Erythroblast (primary cell): ENCODE results near the gene PTPRD.

Source experiments
- DNase-seq, 2 experiments: peaks; one replicate each; lab custom pipeline; 2025; lab: John Stamatoyannopoulos, UW
- GATA1 ChIP-seq: IDR thresholded peaks from 2 replicates; pipeline ENCODE4 v1.6.1; 2011; ENCODE audit warnings: low read depth, mild to moderate bottlenecking, control low read depth, low read length, moderate library complexity
- POLR2A ChIP-seq: IDR thresholded peaks from 2 replicates; pipeline ENCODE4 v1.6.1; 2011; ENCODE audit warnings: mild to moderate bottlenecking, low read length

Gene PTPRD

GRCh38 chr9:8880060-8880459, 1732.7 kb downstream of the PTPRD start:
- TF ChIP-seq GATA1 (no peak), POLR2A (no peak)
- no peak for DNase-seq

GRCh38 chr9:8879284-8879683, 1733.5 kb downstream of the PTPRD start:
- TF ChIP-seq POLR2A (no peak), GATA1 (no peak)
- DNase-seq, result no peak

- DNase-seq, result no peak
- TF ChIP-seq POLR2A (no peak), GATA1 (no peak)
Observed at GRCh38 chr9:8877753-8878494, 1734.9 kb downstream of the PTPRD start.

- DNase-seq, result no peak
- TF ChIP-seq POLR2A (no peak), GATA1 (no peak)
Observed at GRCh38 chr9:8876303-8876702, 1736.5 kb downstream of the PTPRD start.

- DNase-seq, result no peak
- TF ChIP-seq GATA1, result no peak
- no peak for TF ChIP-seq POLR2A
Observed at GRCh38 chr9:8874482-8874881, 1738.3 kb downstream of the PTPRD start.

- TF ChIP-seq POLR2A (no peak), GATA1 (no peak)
Observed at GRCh38 chr9:8872802-8873201, 1740.0 kb downstream of the PTPRD start.

GRCh38 chr9:8871796-8872445, 1740.9 kb downstream of the PTPRD start:
- no peak for TF ChIP-seq POLR2A
- TF ChIP-seq GATA1, result no peak
- DNase-seq, result no peak

More at GRCh38 chr9:8872802-8873201, 1740.0 kb downstream of the PTPRD start:
- no peak for DNase-seq

- DNase-seq, result no peak
- no peak for TF ChIP-seq GATA1
- no peak for TF ChIP-seq POLR2A
Observed at GRCh38 chr9:8871396-8871795, 1741.4 kb downstream of the PTPRD start.

- DNase-seq, result no peak
- TF ChIP-seq GATA1, result no peak
- no peak for TF ChIP-seq POLR2A
Observed at GRCh38 chr9:8869812-8870211, 1743.0 kb downstream of the PTPRD start.

GRCh38 chr9:8868632-8869031, 1744.2 kb downstream of the PTPRD start:
- DNase-seq, result no peak
- no peak for TF ChIP-seq POLR2A
- TF ChIP-seq GATA1, result no peak

- no peak for DNase-seq
- TF ChIP-seq GATA1 (no peak), POLR2A (no peak)
Observed at GRCh38 chr9:8867148-8867547, 1745.7 kb downstream of the PTPRD start.

GRCh38 chr9:8864545-8864896, 1748.3 kb downstream of the PTPRD start:
- DNase-seq, result no peak
- no peak for TF ChIP-seq POLR2A
- TF ChIP-seq GATA1, result no peak

GRCh38 chr9:8863886-8864544, 1748.8 kb downstream of the PTPRD start:
- DNase-seq, result no peak

GRCh38 chr9:8863069-8863468, 1749.7 kb downstream of the PTPRD start:
- no peak for TF ChIP-seq POLR2A
- no peak for TF ChIP-seq GATA1
- no peak for DNase-seq

More at GRCh38 chr9:8863886-8864544, 1748.8 kb downstream of the PTPRD start:
- TF ChIP-seq GATA1 (no peak), POLR2A (no peak)

- no peak for DNase-seq
Observed at GRCh38 chr9:8860925-8861324, 1751.9 kb downstream of the PTPRD start.

More at GRCh38 chr9:8860925-8861324, 1751.9 kb downstream of the PTPRD start:
- TF ChIP-seq GATA1 (no peak), POLR2A (no peak)
